GM12872 (cell line): ENCODE data around the gene OR2V2.

Source experiments
- CTCF ChIP-seq: IDR thresholded peaks from 3 replicates; pipeline ENCODE4 v1.5.1; 2011; ENCODE audit warnings: low read depth, mild to moderate bottlenecking, low read length, moderate library complexity; ENCODE audit not compliant: insufficient read depth

The OR2V2 gene

GRCh38 chr5:181207214-181207959, 60.0 kb downstream of the OR2V2 start:
- no peak for TF ChIP-seq CTCF

DNA sequence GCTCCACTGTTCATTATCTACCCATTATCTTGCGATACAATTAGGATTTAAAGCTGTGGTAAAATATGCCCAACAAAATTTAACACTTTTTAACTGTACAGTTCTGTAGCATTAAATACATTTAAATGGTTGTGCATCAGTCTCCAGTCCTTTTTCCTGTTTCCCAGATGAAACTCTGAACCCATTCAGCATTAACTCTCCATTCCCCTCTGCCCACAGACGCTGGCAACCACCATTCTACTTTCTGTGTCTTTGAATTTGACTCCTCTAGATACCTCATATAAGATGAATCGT, 60.5 kb downstream of the OR2V2 start:
- TF ChIP-seq CTCF: no peak
